Right hindlimb (tissue), 1 donor: ENCODE results near the gene PKHD1.

Experiments
- DNase-seq: peaks from one replicate; pipeline ENCODE4 v3.0.0-alpha.2; 2018

PKHD1 gene

GRCh38 chr6:51844336-51844735 lies 243.1 kb downstream of the PKHD1 start:
- DNase-seq: no peak

DNA sequence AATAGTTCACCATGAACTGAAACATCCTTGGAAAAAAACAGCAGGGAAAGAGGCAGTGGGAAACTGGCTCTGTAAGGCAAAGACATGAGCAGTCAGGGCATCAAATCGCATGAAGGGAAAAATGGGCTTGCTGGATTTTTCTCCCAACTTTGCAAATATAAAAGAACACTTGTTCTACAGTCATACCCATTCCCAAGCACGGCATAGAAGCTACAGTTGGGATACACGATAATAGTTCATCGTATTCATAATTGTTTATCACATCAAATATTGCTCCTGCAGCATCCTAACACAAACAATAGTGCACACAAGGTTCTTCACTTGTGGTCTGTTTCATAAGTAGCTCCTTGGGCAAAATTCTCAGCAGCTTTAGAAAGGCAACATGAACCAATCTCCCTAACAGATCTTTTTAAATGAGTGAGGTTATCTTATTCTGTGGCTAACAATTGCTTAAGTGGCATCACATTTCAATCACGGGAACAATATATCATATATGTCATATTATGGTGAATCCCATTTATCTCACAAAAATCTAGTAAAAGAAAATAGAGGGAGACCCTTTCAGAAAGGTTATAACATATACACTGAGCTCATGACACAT lies 243.9 kb downstream of the PKHD1 start:
- no peak for DNase-seq

DNA sequence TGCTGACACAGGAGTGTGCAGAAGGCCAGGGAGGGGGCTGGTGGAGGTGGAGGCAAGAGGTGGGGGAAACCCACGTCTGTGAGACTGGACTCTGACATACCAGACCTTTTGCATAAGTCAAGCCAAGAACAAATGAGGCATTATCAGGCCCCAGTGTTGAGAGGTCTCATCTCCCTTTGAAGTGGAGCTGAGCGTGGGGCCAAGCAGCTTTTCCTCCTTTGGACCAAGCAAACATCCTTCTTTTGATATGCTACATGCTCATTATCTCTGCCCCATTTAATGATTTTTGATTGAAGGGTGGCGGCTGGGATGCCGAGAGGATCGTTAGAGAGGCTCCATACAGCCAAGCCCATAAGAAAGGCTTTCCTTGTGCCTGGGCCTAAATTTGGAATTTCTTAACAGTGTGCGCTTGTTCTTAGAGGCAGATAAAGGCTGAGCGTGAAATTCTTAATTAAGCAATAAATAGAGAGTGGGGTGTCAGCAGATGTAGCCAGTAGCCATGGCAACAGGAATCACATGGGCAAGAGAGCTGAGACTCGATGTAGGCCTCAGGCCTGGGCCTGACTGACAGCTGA lies 244.5 kb downstream of the PKHD1 start:
- DNase-seq: peak; percentile 27

- DNase-seq: no peak
Measured at GRCh38 chr6:51842061-51842803, 245.2 kb downstream of the PKHD1 start.

DNA sequence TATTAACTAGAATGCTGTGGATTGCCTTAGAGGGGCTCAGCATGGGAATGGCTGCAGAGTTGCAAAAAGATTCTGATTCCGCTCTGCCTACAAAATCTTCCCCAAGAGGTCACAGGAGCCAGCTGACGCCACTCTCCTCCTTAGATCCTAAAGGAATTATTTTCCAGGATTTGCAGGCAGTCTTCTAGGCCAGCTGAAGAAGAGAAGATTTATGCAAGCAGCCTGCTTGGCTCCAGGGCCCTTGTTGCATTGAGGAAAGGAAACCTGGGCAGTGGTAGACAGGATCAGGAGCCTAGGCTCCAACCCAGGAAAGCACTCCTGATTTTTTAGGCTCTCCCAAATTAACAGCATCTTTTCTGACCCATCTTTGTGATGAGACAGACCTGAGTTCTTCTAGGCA lies 245.8 kb downstream of the PKHD1 start:
- no peak for DNase-seq

DNA sequence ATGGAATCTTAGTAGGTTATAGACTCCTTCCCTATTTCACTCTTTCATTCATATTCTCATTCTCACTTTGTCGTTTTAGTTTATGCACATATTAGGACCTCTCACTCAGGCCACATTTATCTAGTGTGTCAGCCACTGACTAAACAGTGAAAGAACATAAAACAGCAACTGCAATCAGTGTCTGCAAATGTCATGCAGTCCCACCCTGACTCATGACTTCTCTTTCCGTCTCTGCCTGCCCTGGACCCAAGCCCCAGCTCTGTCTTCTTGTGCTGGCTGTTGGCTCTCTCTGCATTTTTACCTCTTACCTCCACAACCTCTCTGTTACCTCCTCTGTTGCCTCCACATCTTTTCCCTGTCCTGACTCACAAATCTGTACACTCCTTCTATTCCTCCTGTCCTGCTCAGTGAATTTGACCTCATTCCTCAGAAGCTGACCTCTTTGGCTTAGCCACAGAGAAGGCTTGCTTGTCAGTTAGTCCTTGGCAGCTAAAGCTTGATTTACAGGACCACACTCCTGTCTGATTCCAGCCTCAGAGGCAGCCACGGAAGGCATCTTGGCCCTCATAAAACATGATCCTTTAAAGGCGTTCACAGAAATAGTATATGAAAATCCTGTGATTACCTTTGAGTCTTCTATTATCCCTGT lies 247.6 kb downstream of the PKHD1 start:
- DNase-seq: no peak

- DNase-seq: no peak
Measured at GRCh38 chr6:51830666-51831065, 256.7 kb downstream of the PKHD1 start.

- DNase-seq: no peak
Measured at GRCh38 chr6:51827580-51827979, 259.8 kb downstream of the PKHD1 start.

GRCh38 chr6:51824940-51825339 lies 262.5 kb downstream of the PKHD1 start:
- DNase-seq: no peak

- DNase-seq: no peak
Measured at GRCh38 chr6:51820555-51820954, 266.9 kb downstream of the PKHD1 start.

- DNase-seq: no peak
Measured at GRCh38 chr6:51818520-51819022, 268.8 kb downstream of the PKHD1 start.

- no peak for DNase-seq
Measured at GRCh38 chr6:51817832-51818231, 269.6 kb downstream of the PKHD1 start.

DNA sequence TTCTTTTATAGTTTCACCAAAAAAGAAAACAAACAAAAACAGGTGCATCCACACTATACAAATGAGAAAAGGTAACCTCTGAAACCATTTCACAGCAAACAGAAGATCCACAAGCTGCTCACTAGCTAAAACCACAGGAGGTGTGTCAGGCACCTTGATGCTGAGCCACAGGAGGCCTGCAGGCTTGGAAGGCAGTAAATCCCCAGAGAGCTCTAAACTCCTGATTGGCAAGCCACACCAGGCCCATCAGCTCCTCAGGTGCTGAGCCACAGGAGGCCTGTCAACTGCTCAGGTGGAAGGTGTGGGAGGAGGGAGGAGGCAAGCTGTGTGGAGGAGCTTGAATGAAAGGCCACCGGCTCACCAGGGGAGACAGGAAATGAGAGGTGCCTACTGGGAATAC lies 273.0 kb downstream of the PKHD1 start:
- DNase-seq: no peak

GRCh38 chr6:51813904-51814303 lies 273.5 kb downstream of the PKHD1 start:
- DNase-seq: no peak

- DNase-seq: no peak
Measured at GRCh38 chr6:51812231-51812630, 275.2 kb downstream of the PKHD1 start.

GRCh38 chr6:51805517-51805916 lies 281.9 kb downstream of the PKHD1 start:
- no peak for DNase-seq

GRCh38 chr6:51800603-51801002 lies 286.8 kb downstream of the PKHD1 start:
- DNase-seq: no peak

DNA sequence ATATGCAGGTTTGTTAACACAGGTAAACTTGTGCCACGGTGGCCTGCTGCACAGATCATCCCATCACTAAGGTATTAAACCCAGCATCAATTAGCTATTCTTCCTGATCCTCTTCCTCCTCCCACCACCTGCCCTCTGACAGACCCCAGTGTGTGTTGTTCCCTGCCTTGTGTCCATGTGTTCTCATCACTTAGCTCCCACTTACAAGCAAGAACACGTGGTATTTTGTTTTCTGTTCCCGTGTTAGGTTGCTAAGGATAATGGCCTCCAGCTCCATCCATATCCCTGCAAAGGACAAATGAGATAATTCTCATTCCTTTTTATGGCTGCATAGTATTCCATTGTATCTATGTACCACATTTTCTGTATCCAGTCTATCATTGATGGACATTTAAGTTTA lies 294.0 kb downstream of the PKHD1 start:
- DNase-seq: no peak

GRCh38 chr6:51792273-51793030 lies 295.0 kb downstream of the PKHD1 start:
- DNase-seq: no peak

DNA sequence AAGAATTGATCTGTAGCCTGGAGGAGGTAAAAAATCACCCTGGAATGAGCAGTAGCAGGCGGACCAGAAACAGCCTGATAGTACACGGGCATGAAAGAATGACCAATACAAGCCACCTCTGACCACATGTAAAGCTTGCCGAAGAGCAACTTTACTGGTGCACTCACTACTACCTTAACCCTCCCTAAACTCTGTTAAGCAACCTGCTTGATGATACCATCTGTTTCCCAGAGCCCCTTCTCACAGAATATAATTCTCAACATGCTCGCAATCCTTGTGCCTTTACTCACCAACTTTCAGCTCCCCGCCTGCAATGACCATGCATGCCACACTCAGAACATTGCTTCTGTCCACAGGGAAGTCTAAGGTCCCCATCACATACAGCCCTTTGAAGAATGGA lies 296.5 kb downstream of the PKHD1 start:
- DNase-seq: no peak

GRCh38 chr6:51788121-51788520 lies 299.3 kb downstream of the PKHD1 start:
- no peak for DNase-seq

DNA sequence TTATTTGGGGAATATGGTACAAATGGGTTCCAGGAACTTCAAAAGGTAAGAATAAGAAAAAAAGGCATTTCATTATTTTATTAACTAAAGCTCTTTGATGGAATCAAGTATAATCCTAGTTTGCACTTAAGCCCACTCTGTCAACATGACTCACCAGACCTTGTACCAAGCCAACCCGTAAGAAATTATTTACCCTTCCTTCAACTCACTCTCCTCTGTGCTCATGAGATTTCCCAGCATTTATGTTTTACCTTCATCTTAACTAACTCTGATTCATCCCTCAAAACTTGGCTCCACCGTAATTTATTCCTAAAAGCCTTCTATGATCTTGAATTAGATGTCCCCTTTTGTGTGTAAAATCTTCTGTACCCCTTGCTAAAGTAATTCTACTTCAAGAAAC lies 308.7 kb downstream of the PKHD1 start:
- DNase-seq: no peak

- DNase-seq: no peak
Measured at GRCh38 chr6:51777618-51778017, 309.8 kb downstream of the PKHD1 start.
